ENCODE data around the gene PSMD6.

The PSMD6 gene

DNA sequence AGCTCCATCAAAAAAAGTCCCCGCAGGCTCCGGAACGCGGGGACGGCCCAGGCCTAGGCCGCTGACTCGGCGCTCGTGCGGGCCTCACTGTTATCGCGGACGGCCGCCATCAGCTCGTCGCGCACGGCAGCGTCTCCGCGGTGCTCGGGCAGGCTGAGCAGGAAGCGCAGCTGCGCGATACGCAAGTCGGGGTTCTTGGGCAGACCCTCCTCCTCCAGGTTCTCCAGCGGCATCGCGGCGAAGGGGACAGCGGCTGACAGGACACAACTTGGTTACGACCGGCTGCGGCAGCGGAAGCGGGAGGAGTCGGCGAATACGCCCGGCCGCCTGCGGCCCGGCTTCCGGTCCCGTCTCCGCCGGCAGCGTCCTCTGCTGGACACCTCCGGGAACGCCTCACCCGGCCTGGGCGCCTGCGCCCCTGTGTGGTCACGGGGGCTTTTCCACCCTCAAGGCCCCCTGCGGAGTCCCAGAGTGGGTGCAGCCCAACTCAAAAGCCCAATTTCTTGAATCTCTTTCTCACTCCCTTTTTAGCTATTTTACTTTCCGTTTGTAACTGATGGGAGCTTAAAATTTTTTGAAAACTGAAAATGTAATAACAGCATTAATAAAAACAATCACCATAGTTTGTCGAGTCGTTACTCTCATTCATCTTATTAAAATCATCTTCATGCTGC, at the start of gene PSMD6:
Gene PSMD6 (minus strand): TSS at position 308 of the 674 bp plus-strand sequence. CDS start 75 bp downstream, at position 233.
- peak; percentile 27 for DNase-seq

DNA sequence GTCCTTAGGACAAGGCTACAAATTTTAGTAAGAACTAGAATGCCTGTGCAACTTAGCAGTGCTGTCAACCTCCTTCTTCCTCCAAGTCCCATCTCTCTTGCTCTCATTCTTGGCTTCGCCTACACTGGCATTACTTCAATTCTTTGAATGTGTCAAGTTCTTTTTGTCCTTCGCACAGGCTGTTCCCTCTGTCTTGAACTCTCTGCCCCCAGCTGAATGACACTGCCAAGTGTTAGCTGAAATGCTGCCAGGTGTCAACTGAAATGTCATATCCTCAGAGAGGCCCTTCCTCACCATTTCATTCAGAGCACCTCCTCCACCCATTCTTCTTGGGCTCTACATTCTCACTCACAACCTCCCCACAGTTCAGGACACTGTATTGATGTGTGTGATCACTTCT, 48.8 kb upstream of the PSMD6 start:
- no peak for DNase-seq

DNA sequence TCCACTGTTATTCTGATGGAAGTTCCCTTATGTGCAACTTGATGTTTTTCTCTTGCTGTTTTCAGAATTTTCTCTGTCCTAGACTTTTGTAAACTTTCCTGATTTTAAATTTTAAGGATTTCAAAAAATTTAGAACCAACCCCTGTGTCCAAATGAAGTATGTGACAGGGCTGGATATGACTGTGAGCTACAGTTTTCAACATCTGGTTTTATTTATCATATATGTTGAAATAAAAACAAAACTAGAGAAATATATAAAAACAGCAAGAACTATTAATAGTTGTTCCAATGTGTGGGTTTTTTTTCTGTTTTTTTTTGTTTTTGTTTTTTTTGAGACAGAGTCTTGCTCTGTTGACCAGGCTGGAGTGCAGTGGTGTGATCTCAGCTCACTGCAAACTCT, 47.4 kb upstream of the PSMD6 start:
- no peak for DNase-seq

DNA sequence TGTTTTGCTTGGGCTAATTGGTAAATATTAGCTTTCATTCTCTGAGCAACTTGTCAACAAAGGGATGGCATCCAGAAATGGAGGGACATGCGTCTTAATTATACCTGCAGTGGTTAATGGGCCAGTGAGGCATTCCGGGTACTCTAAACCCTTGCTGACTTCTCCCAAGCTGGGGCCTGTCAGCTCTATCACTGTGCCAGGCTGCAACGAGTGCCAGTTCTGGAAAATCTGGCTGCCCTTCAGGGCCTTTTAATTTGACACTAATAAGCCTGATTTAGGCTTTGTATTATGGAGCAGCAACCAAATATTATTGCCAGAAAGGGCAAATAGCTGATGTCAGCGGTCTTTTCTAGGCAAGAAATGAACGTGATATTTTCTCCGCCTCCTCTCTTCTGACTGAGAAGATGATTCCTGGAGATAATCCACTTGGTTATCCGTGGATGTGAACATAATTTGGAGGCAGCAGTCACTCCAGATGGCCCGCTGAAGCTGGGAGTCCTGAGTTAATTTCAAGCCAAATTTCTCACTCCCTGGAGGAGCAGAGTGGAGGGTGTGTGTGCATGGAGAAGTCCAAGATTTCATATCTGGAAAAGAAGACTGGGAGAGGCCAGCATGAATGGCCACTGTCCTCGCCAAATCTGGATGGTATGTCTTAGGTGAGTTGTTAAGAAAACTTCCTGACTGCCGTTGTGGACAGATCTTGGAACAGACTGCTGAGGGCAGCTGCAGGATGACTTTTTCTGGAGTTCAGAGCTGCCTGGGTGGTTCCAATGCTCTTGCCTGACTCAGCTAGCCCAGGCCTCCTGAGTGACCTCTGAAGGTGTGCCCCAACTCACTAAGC, 44.4 kb upstream of the PSMD6 start:
- DNase-seq, result peak; percentile 63

DNA sequence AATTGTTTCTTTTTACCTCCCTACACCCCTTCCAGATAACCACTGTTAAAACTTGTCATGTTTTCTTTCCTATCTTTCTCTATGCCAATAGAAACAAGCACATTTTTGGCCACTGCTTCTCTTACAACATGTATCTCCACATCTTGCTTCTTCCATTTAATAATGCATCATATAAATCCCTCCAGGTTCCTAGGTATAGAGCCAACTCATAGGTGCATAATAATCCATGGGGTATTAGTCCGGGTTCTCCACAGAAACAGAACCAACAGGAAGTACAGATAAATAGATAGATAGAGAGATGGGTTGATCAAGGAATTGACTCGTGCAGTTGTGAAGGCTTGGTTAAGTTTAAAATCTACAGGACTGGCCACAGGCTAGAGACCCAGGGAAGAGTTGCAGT, 41.5 kb upstream of the PSMD6 start:
- no peak for DNase-seq

DNA sequence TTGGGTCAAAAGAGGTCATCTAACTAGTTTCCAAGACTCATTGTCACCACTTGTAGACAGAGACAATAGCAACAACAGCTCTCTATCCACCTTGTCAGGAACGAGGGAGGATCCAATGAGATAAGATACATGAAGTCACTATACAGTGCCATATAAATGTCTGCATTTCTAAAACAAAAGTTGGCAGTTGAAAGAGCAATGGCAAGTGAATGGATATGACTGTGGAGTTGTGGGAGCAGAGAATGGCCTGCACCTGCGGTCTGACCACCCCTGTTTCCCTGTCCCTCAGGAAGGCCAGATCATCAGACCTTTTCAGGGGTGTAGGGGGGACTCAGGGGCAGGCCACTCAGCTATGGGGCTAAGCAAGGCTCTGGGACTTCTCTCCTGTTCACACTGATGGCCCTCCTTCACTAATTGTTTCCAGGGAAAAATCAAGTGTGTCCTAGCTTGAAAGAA, 40.7 kb upstream of the PSMD6 start:
- no peak for DNase-seq

DNA sequence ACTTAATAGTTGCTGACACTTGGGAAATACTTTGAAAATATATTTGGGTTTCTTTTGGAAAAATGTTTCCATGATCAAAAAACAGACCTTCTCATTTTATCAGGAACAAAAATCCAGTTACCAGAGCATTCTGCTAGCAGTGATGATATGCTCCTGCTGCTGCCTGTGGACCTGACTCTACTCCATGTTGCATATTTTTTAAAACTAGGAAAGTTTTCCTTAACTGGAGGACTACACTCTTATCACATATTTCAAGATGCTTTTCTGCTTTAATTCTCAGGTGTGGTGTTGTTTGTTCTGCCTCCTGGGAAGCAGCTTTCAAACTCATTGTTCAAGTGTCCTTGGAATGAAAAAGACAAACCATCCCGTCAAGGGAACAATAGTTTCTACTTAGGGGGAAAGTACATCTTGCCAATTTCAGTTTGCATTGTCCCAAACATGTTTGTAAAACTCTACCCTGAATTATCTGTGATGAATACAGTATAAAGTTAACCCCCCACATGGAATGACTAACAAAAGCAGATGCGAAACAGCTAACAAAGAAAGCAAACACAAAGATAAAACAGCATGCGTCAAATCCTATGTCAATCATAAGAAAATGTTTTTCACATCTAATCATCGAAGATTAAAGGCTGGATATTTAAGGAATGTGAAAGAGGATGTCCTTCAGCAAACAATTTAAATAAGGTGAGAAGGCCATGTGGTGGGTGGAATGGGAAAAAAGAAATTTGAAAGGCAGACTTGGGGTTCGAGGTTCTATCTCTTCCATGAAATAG, 40.1 kb upstream of the PSMD6 start:
- DNase-seq, result no peak

DNA sequence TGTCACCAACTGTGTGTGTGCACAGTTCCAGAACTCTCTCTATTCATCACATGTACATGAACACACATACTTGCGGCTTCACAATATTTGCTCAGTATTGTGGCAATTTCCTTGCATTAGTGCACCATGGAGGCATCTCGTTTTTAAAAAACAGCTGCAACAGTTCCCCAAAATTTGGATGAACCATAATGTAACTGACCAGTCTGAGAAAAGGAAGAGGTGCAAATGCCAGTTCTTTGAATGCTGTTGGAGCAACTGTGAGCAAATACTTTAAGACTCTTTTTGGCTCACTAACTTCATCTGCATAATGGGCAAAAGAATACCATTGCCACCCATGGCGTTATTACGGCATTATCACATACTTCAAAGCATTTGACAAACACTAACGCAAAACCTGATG, 38.3 kb upstream of the PSMD6 start:
- no peak for DNase-seq

DNA sequence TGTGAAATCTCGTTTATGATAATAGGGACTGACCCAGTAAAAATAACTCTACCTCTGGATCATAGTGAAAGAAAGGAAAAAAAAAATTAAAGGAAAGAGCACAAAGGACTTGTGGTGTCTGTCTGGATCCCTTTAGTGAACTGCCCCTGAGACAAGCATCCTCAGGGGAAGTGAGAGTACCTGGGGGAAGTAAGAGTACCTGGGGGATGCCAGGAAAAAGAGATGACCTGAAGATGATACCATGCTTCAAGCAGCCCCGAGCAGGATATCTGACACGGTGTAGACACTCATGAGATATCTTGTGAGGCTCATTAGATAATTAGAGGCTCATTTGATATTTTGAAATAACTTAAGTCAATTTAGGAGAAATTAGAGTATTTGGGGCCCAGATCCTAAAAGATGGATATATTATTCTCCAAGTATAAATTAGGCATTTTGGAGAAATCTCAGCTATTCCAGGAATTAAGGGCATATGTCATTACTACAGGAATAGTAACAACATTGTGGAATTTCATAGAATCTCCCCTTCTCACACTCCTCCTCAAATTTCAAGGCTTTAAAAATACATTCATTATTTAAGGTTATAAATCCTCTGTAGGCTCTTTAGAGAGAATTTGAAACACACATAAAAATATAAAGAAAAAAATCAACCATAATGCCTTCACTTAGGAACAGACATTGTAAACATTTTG, 36.3 kb upstream of the PSMD6 start:
- no peak for DNase-seq

DNA sequence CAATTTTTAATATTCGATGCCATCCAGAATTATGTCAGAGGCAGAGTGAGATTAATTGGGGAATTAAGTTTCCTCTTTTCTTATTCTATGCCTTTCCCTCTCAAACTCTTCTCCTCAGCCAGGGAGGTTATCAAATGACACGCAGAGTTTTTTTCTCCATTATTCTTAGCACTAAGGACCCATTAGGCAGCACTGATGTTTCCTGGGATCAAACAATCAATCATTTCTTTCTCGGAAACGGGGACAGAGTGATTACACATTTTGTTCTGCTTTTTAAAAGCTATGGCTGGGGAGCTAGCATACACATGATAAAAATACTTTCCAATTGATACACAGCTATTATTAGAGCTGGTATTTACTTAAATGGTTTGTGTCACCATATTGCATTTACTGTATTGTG, 35.3 kb upstream of the PSMD6 start:
- DNase-seq, result no peak

DNA sequence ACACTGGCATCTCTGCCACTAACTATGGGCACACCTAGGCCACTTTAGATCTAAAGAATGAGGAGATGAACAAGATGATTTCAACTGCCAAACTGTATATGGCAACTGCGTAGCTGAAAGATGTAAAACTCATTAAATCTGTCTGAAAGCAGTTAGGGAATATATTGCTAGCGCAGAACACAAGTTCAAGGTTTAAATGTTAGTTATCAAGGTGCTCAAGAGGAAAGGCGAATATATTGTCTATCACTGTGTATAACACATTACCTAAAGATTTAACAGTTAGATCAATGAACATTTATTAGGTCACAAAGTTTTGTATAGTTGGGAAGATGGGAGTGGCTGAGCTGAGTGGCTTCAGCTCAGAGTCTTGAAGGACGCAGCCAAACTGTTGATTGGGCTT, 33.9 kb upstream of the PSMD6 start:
- no peak for DNase-seq

DNA sequence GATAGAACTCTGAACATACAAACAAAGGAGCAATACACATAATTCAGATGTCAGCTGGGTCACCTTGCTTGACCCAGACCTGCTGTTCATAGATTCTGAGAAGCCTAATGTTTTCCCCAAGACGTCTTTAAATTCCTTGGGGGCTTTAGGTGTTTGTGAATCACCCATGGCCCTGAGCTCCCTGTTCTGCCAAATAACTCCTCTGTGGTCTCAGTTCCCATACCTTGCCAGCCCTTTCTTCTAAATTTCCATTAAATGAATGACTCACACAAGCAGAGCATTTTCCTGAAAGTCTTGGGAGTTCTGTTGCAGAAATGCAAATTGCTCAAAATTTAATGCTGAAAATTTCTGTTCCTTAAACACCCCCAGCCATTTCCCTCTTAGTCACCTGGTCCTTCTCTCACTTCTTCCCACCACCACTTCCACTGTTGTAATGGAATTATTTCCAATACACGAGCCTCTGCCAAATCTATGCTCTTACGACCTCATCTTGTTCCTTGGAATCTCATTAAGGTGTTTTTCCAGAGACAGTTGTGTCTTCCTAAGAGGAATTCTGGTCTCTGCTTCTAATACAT, 33.4 kb upstream of the PSMD6 start:
- no peak for DNase-seq

DNA sequence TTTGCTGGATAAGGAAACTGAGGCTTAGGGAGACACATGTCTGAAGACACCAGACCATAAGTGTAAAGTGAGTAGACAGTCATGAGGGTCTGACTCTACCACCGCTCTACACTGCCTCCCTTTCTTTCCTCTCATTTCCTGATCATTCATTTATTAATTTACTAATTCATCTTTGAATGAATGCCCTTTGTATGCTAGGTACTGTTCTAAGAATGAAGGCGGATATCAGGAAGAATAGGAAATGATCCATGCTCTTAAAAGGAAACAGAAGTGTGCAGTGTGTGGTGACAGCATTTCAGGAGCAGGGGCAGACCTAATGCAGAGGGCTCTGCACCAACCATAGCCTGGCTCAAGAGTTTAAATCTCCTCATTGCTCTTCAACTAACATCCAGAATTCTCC, 31.8 kb upstream of the PSMD6 start:
- no peak for DNase-seq

DNA sequence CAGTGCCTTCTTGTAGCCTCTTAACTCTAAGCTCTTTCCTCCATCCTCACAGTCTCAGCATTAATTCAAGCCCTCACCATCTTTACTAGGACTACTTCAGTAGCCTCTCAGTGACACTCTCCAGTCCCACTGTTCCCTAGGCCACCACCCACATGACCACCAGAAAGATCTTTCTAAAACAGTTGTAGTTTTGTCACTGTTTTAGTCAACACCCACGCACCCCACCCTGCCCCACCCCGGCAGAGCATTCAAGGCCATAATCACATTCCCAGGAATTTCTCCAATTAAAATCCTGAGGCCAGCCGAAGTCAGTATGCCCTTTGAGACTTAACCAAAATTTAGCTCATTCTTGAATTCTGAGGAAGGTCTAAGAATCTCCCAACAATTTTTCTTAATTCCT, 31.2 kb upstream of the PSMD6 start:
- DNase-seq, result no peak

DNA sequence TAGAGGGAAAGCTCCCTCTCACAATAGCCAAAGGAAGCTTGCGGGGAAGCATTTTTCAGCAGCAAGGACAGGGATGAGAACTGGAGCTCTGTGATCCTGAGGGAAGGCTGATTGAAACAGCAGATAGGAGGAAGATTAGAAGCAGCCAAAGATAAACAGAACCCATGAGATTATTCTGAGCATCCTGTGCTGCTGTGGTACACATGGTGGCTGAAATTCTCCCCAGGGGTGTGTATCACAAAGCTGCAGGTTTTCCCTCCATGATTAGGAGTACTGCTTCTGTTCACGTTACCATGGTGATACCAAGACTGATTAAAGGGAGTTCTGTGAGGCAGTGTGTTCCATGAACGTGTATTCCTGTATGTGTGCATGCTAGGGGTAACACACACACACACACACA, 30.3 kb upstream of the PSMD6 start:
- DNase-seq, result no peak

DNA sequence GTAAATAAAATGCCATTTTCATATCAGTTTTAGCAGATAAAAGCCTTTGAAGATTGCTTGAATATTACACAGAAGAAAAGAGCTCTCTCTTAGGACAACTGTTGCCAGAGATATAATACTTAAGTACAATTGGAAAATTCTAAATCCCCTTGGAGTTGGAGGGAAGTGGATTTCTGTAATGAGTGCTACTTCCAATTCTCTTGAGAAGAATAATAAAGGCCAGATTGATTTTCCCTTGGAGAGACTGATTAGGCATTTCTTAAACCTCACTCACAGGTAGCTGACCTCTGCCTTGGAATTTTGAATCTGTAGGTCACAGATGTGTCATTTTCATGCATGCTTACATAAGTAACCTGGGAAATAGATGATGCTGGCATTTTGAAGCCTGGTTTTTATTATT, 29.8 kb upstream of the PSMD6 start:
- no peak for DNase-seq

DNA sequence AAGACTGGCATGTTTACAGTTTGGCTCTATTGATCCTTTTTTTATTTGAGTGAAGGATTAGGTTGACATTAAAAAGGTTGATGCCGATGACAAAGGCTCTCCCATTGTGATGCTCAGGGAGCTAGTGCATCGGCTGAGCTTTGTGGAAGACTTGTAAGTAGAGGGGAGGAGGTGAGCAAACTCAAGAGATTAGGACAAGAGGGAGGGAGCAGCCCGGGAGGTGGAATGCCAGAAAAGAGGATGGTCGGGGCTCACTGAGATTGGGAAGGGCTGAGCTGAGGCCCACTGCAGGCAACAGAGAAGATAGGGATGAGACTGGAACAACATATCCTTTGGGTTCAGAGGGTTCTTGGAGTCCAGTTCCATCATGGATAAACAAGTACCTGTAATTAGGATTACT, 26.5 kb upstream of the PSMD6 start:
- no peak for DNase-seq

DNA sequence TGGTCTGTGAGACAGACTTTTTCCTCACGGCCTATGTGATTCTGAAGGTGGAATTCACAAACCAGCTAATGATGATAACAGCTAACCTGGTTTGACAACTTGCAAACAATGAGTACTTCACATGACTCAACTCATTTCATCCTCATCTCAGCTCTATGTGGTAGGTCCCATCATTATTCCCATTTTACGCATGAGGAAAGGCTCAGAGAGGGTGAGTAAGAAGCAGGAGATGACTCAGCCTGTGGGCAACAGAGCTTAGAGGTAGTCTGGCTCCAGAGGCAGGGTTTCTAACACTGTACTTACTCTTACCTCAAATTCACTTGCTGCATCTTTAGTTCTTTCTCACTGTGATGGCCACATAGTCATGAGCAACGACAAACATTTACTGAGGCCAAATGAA, 25.8 kb upstream of the PSMD6 start:
- DNase-seq, result no peak

DNA sequence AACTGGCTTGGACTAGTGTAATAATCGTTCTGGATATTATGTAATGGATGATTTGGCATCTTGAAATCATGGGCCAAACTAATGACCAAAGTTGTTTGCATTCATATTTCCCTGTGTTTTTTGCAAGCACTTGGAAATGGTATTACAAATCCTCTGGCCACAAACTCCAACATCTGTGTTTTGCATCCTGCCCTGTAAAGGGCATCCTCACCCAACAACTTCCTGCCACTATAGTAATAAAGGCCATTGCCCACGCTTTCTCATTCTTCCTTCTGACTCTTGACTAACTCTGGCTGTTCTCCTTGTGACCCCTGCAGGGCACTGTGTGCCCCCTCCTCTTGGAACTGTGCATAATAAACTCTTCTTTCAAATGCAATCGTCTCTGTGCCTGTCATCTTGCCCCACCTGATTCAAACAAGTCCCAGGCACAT, 25.4 kb upstream of the PSMD6 start:
- DNase-seq, result no peak

DNA sequence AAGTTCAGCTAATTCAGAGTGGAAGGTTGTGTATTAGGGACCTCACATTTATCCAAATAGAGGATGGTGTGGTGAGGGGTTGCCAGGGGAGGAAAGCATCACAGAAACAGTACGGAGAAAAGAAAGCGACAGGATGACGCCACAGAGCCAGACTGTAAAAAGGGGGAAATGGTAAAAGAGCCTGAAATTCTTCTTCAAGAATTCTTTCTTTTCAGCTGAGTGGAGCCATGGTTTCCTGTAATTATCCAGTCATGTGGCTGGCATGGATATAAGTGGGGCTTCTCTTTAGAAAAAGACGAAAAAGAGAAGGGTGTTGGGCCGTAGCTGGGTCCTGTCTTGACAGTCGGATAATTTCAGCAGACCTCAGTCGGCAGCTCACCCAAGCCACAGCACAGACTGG, 24.5 kb upstream of the PSMD6 start:
- no peak for DNase-seq

DNA sequence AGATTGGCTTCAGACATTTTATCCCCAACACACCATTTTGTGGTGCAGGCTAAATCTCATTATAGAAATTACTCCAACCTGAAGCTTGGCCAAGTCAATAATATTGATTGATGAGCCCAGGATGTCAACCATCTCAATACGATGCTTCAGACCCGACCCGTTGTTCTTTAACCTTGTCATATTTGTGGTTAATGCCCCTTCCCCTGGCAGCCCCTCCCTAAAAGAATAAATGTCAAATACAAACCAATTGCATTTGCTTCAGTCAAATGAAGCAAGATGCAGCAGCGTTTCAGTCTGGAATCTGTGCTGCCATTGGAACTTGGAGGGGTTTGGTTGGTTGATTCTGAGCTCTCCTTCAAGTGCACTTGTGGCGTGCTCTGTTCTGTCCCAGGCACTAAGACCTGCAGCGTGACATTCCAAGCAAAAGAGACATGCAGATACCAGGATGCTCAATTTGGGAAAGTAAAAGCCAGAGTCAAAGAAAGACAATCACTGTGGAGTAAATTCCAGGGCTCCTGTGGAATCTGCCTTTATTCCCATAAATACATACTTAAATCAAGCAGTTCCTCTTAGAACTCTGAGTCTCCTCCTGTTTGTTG, 23.8 kb upstream of the PSMD6 start:
- DNase-seq, result no peak

DNA sequence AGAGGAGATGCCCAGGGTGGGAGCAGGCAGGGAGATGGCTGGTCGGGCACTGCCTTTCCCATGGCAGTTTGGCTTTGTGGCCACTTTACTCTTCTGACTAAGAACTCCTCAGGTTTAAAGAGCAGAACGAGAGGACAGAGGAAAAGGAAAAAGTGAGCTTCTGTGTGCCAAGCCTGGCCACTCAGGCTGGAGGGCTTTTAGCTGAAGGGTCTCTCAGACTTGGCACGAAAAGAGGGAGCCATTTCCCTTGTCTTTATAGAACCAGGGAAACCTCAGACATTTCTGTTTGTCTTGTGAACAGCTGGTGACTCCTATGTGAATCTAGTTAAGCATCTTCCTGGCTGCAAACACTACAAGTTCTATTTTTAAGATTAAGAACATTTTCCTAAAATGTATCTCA, 23.3 kb upstream of the PSMD6 start:
- DNase-seq, result no peak

All from NCI-H1694 (cell line).